GM23248 (cell line): ENCODE results near the gene EPX.

Source experiments
- EZH2 ChIP-seq: fragments of 200-600 bp; sonication (generic); IDR thresholded peaks from 2 replicates; pipeline ENCODE4 v1.6.1; 2018; ENCODE audit warnings: antibody characterized with exemption, mild to moderate bottlenecking; ENCODE audit not compliant: insufficient read depth, poor library complexity, severe bottlenecking
- EZH2phosphoT487 ChIP-seq: fragments of 200-600 bp; sonication (generic); IDR thresholded peaks from 2 replicates; pipeline ENCODE4 v1.6.1; 2018; ENCODE audit warnings: antibody characterized with exemption, moderate library complexity, mild to moderate bottlenecking, low read depth; ENCODE audit not compliant: insufficient read depth

DNA sequence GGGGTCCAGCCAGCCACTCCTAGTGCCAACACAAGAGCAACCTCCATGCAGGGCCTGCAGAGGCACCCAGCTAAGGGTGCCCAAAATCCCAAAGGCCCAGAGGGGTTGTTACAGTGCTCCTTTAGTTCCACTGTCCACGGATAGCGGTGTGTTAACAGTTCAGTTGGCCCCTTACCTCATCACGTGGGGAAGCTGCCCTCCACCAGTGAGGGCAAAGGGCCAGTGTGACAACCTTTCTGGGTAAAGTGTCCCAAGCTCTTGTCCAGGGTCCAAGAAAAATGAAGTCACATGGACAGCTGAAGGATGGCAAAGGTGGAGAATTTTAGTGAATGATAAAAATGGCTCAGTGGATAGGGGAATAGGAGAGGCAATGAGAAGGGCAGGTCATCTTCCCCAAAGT, 35.2 kb downstream of the EPX start:
- TF ChIP-seq EZH2 (no peak), EZH2phosphoT487 (no peak)
